ENCODE results near the gene SLC9A8.

Gene SLC9A8

DNA sequence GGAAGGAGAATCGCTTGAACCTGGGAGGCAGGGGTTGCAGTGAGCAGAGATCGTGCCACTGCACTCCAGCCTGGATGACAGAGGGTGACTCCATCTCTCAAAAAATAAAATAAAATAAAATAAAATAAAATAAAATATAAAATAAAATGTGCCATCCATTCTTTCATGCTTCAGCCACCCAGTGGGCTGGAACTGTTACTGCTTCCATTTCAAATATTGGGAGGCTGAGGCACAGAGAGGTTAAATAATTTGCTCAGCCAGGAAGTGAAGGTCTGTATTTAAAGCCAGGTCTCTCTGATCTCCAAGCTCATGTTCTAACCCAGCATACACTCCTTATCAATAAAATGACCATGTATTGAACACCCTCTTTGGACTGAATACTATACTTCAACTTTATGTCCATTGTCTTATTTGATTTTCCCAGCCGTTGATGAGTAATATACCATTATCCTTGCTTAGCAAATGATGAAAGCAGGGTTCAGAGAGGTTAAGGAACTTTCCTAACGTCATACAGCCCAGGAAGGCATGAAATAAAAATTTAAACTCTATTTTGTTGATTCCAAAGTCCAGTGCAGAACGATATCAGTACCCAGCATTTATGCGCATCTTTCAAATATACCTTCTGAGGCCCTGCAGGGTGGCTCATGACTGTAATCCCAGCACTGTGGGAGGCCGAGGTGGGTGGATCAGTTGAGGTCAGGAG is 25.8 kb upstream of the SLC9A8 start:
- DNase-seq = no peak

DNA sequence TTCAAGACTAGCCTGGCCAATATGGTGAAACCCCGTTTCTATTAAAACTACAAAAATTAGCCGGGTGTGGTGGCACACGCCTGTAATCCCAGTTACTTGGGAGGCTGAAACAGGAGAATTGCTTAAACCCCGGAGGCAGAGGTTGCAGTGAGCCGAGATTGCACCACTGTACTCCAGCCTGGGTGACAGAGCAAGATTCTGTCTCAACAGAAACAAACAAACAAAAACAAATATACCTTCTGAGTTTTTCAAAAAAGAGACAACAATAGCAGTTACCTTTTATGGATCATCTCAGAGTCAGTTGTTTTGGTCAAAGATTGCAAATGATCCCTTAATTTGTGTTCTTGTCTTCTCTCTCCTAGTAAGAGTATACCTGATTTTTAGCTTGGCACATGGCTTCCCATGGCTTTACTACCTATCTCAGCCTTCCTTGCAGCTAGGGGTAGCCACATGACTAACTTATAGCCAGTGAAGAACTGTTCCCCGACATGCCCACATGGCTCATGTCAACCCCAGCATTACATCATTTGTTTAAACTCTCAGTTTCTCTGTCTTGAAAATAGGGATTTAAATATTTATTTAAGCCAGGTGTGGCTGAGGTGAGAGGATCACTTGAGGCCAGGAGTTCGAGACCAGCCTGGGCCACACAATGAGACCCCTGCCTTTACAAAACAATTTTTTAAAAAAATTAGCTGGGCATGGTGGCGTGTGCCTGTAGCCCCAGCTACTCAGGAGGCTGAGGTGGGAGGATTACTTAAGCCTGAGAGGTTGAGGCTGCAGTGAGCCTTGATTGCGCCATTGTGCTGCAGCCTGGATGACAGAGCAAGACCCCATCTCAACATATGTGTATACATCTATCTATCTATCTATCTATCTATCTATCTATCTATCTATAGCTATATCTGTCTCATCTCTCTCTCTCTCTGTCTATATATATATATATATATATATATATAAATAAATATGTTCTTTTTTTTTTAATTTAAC is 25.0 kb upstream of the SLC9A8 start:
- DNase-seq = no peak

DNA sequence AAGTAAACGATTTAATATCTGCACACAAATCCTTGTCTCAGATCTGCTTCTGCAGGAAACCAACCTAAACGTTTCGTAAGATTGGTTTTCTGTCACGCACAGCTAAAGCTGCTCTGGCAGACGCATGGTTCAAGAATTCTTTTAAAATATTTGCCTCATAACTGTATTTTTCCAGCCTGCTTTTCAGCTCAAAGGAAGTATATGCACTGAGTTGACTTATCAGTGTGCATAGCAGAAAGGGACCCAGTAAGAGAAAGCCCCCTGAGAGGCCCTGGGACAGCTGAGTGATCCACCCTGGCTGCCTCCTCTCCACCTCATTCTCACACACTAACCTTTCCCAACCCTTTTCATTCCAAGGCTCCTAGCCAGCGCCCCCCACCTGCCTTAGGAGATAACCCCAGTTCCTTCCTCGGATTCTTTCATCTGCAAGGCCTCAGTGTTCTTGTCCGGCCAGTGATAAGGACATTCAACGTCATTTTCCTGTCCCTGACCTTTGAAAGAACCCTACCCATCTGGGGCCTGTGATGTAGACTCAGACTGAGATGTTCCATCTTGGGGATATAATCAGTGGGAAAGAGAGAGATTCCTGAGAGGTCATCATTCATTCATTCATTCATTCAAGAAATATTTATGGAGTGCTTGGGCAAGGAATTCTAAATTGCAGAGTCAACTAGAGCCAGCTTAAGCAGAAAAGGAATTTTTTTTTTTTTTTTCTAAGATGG is 22.4 kb upstream of the SLC9A8 start:
- DNase-seq = no peak

DNA sequence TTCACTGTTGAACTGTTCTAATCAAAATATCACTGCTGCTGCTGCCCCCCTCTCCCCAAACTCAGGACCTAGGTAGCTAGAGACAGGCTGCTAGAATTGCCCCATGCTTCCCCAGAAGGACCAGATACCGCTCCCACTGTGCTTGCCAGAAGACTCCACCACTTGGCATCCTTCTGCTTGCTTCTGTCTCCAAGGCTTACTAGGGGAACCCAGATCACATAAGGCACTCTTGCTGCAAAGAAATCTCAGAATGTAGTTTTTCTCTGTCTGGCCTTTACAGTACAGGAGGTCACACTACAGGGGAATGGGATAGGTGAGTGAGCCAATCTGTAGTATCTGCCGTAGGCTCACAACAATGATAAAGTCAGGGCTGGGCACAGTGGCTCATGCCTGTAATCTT is 21.5 kb upstream of the SLC9A8 start:
- no peak for DNase-seq

DNA sequence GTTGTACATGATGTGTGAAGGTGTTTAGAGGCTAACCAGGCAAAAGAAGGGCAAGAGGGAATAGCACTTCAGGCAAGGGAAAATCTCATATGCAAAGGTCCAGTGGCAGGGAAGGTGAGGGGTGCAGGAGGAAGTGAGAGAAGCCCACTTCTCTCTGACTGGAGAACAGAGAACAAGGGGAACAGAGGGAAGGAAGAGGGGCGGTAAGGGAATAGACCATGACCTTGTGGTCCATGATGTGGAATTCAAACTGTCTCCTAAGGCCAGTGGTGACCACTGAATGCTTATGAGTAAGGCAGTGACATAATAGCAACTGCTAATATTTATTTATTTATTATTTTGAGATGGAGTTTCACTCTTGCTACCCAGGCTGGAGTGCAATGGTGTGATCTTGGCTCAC is 20.6 kb upstream of the SLC9A8 start:
- DNase-seq = no peak

DNA sequence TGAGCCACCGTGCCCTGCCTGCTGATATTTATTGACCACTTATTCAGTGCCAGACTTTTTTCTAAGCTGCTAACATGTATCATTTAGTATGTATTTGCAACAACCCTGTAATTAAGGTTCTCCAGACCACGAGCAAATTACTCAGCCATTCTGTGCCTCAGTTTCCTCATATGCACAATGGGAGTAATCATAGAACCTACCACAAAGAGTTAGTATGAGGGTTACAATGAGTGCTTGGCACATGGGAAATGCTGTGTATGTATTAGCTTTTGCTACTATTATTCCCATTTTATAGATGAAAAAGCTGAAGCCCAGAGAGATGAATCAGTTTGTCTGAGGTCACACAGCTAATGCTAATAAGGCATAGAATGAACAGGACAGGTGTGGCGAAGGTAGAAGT is 20.0 kb upstream of the SLC9A8 start:
- no peak for DNase-seq

DNA sequence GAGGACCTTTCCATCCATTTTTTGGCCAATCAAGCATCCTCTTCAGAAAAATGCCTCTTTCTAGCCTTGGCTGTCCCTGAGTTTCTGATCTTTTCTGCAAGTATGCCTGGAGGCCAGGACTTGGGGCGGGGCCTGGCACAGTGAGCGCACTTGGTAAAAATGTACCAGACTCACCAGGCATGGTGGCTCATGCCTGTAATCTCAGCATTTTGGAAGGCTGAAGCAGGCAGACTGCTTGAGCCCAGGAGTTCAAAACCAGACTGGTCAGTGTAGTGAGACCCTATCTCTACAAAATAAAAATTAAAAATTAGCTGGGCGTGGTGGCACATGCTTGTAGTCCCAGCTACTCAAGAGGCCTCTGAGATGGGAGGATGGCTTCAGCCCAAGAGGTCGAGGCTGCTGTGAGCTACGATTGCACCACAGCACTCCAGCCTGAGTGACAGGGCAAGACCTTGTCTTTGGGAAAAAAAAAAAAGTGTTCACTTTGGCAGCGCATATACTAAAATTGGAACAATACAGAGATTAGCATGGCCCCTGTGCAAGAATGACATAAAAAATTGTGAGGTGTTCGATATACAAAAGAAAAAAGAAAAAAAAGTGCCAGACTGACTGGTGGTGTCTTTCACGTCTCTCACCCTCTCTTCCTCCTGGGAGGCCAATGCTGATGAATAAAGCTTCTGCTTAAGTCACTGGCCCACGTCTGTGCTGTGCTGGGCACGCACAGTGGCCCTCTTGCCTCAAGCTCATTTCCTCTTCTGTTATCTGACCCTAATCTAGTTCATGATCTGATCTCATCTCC is 18.1 kb upstream of the SLC9A8 start:
- peak; percentile 38 for DNase-seq

DNA sequence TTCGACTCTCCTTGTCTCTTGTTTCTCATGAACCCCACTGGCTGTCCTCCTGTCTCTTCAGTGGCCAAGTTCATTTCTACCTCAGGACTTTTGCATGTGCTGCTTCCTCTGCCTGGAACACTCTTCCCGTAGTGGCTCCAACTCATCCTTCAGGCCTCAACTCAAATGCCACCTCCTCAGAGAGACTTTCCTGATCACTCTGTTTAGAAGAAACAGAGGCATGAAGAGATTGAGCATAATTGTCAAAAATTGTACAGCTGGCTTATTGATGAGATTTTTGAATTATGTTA is 17.5 kb upstream of the SLC9A8 start:
- DNase-seq = no peak

DNA sequence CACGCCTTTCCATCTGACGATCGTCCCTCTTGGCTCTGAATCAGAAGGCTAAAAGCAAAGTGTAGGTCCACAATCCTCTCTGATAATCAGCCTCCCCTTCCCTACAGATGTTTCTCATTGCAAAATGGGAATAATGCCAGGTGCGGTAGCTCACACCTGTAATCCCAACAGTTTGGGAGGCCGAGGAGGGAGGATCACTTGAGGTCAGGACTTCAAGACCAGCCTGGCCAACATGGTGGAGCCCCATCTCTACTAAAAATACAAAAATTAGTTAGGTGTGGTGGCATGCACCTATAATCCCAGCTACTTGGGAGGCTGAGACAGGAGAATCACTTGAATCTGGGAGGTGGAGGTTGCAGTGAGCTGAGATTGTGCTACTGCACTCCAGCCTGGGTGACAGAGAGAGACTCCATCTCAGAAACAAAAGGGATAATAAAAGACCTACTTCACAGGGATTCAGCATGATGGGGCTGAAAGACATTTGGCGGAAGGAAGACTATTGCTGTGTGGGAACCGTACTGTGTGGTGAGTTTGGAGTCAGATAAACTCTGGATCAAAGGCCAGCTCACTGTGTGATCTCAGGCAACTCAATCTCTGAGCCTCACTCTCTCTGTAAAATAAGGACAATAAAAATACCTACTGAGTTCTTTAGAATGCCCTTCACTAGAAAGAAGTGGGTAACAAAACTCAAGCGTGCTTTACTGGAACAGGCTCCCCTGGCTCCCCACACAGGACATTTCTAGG is 15.9 kb upstream of the SLC9A8 start:
- no peak for DNase-seq

DNA sequence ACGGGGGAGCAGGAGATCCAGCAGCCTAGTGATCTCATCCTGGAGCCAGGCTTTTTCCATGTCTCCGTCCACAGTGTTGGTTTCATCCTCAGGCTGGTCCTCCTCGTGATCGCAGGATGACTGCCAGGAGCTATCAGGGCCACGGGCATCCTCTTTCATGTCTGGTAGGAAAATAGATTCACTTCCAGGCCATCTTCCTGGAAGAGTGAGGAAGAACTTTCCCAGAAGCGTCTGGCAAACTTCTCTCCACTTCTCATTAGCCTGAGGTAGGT is 15.3 kb upstream of the SLC9A8 start:
- no peak for DNase-seq

DNA sequence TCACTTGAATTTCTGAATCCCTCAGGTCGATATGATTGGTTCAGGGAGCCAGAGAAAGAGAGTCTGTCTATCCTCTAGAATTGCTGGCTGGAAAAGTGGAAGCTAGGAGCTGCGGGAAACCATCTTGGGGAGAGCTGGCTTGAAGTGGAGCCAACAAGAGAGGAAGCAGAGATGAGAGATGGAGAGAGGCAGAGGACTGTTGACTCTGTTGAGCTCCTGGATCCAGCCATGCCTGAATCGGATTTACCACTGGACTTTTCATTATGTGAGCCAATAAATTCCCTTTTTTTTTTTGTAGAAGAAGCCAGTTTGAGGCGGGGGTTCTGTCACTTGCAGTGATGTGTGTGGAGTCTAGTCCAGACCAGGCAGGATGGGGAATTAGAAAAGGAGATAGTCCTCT is 13.9 kb upstream of the SLC9A8 start:
- no peak for DNase-seq

DNA sequence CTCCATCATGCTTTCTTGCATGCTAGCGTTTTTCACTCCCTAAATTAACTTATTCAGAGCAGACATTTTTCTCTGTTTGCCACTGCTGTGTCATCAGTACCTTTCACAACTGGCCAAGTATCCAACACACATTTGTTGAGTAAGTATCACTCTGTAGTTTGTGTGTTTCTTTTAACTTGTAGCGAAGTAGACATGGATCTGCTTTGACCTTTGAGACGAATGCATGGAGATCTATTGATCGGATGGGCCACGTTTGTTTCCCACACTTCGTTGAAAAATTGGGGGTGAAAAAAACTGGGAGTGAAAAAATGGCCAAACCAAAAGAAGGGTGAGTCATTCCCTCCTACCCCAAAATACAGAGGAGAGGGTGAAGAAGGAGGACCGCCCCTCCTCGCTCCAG is 12.9 kb upstream of the SLC9A8 start:
- no peak for DNase-seq

DNA sequence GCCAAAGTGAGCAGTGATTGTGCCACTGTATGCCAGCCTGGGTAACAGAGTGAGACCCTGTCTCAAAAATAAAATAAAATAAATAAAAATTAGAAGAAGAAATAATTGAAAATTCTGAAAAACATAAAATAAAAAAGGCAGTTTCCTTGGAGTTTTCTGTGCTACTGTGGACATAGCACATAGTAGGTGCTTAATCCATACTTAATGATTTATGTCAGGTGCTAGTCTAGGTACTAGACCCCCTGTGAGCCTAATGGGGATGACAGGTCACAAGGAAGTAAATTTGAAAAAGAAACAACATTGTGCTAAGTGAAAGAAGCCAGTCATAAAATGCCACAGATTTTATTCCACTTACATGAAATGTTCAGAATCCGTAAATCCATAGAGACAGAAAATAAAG is 9.2 kb upstream of the SLC9A8 start:
- no peak for DNase-seq

DNA sequence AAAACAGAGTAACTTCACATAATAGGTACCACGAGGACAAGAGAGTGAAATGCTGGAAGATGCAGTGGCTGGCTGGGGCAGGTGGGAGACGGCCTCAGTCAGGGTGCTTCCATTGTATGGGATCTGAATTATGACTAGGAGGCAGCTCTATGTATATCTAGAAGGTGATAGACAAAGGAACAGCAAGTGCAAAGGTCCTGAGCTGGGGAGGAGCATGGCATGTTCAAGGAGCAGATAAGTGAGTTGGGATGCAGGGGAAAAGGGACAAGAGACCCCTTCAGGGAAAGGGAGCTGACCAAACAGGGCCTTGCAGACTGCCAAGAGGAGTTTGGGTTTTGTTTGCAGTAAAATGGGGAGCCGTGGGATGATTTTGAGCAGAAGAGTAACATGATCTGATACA is 8.3 kb upstream of the SLC9A8 start:
- DNase-seq = no peak

DNA sequence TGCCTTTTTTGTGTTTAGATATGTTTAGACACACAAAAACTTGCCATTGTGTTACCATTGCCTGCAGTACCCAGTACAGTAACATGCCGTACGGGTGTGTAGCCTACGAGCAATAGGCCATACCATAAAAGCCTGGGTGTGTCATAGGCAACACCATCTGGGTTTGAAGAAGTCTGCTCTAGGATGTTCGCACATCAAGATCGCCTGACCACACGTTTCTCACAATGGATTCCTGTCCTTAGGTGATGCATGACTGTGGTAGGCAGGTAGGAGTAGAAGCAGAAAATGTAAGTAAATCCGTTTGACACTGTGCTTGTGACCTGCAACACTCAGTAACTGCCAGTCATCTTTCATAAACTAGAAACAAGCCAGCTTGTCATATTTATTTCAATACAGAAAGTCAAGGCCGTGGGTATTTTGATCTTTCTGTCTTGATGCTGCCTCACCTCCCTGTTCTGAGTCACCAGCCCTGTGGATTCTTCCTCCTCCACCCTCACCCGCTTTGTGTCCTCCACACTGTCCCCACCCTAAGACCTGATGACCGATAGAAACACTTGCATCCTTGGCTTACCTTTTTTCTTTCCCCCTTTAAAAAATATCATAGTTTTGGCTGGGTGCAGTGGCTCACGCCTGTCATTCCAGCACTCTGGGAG is 7.3 kb upstream of the SLC9A8 start:
- DNase-seq = peak; percentile 85

DNA sequence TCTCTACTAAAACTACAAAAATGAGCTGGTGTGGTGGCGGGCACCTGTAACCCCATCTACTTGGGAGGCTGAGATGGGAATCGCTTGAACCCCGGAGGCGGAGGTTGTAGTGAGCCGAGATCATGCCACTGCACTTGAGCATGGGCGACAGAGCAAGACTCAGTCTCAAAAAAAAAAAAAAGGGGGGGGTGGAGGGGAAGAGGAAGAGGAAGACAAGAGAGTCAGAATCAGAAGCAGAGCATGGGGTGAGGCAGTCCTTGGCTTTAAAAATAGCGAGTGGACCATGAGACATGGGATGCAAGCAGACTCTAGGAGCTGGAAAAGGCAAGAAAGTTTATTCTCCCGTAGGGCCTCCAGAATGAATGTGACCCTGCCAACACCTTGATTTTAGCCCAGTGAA is 3.9 kb upstream of the SLC9A8 start:
- no peak for DNase-seq

DNA sequence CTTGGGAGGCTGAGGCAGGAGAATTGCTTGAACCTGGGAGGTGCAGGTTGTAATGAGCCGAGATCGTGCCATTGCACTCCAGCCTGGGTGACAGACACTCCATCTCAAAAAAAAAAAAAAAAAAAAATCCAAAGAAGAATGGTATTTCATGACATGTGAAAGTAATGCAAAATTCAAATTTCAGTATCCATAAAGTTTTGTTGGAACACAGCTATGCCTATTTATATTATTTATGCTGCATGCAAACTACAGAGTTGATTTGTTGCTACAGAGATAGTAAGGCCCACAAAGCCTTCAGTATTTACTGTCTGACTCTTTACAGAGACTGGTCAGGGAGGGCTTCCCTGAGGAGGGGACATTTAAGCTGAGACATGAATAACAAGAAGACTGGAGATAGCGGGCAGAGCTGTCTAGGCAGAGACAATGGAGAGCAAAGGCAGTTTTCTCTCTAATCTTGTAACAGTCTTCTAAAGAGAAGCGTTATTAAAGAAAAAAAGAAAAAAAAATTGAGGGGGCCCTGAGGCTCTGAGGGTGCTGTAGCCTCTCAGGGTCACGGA is 2.7 kb upstream of the SLC9A8 start:
- no peak for DNase-seq

DNA sequence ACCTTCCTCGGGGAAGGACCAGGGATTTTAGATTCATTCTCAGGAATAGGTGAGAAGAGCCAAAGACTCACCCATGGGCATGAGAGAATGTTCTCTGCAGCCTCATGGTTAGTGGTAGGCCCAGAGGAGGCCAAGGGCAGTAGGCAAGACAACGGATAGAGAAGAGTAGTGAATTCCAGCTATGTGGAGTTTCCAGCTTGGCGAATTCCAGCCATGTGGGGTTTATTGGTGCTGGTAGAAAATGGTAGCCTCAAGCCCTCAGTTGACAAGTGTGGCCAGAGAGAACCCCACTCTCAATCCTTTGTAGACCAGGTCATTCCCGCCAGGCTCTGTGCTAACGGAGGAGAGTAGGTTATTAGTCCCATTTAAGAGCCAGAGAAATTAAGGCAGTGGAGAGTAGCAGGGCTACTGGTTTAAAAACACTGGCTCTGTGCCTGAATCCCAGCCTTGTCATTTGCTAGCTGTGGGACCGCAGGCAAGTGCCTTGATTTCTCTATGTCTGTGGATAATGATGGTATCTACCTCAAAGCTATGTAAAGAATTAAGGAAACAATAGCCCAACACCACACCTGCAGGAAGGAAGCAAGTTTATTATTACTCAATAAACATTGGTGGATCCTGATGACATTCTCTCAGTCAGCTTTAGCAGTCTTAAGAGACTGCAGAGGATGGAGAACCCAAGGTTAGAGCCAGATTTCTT is 2.0 kb upstream of the SLC9A8 start:
- no peak for DNase-seq

DNA sequence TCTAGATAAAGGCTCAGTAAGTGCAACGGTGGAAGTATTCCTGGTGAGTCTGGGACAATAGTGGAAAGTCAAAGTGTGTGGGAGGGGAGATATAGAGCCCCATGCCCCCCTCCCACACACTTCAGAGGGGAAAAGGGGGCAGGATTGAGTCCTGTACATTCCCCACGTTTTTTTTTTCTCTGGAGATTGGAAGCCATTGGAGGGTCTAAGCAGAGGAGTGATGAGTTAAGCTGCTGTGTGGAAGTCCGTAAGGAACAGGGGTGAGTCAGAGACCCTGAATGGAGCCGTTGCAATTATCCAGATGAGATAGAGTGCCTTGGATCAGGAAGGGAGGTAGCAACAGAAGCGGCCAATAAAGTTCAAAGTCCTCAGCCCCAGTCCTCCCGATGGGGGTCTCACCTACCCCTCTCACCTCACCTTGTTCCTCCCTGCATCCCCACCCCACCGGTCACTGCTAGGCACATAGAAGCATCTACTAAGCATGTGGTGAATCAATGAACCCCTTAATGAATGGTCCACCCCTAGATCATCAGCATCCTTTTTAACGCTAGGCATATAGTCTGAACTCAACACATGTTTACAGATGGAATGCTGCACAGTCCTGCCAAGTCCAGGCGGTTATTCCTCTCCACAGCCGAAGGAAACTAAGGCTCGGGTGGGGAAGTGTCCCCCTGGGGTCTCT is 662 bp upstream of the SLC9A8 start:
- no peak for DNase-seq

DNA sequence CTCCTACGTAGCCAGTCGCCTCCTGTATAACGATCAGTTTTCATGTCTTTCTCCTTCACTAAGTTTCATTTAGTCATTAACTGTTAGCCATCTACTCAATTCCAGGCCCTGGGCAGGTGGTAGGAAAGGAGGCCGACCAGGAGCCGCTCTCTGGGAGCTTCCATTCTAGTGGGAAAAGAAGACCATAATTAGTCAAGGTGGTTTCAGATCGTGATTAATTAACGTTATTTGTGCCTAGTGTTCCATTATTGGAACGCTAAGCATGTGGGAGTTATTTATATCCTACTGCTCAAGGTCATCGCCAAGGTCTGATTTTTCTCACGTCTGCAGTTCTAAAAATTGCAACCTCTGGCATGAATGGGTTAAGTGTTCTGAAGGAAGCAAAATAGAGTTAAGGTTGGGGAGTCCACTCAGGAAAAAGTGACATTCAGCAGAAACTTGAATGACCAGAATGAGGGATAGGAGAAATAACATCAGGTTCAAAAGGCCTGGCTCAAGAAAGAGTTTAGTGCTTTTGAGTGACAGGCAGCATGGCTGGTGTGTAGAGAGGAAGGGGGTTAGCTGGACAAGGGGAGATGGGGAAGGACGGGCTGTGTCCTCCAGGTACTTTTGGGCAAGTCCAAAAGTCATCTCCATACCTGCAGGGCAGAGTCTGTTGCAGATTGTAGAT is 812 bp downstream of the SLC9A8 start:
- no peak for DNase-seq
